HL-60 (cell line): ENCODE data around the gene FBXO27.
"Not testable (repeated sequence)": the region's sequence is repeated elsewhere in the genome, so short reads cannot be mapped to it uniquely, and the experiment has no call there.

ENCODE experiments used
- POLR2AphosphoS5 ChIP-seq: IDR thresholded peaks from 2 replicates; pipeline ENCODE4 v1.6.1; 2012; ENCODE audit warnings: low read depth
- SPI1 ChIP-seq: IDR thresholded peaks from 2 replicates; pipeline ENCODE4 v1.6.1; 2012; ENCODE audit warnings: low read depth, mild to moderate bottlenecking, borderline replicate concordance
- TF ChIP-seq, protein P1 (sequence below): IDR thresholded peaks from one replicate; pipeline ENCODE4 v1.5.1; 2011; ENCODE audit warnings: low read length, control low read depth, inconsistent platforms; ENCODE audit not compliant: insufficient read depth
- TF ChIP-seq, protein P2 (sequence below): IDR thresholded peaks from 2 replicates; pipeline ENCODE4 v1.6.1; 2012; ENCODE audit warnings: low read depth; ENCODE audit not compliant: insufficient replicate concordance

DNA sequence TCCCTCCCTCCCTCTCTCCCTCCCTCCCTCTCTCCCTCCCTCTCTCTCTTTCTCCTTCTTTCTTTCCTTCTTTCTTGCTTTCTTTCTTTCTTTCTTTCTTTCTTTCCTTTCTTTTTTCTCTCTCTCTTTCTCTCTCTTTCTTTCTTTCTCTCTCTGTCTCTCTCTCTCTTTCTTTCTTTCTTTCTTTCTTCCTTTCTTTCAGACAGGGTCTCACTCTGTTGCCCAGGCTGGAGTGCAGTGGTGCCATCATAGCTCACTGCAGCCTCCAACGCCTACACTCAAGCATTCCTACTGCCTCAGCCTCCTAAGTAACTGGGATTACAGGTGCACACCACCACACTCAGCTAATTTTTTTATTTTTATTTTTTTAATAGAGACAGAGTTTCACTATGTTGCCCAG, 42.7 kb downstream of the FBXO27 start:
- TF ChIP-seq POLR2AphosphoS5, SPI1: not testable (repeated sequence)
- TF ChIP-seq, protein P1, sequence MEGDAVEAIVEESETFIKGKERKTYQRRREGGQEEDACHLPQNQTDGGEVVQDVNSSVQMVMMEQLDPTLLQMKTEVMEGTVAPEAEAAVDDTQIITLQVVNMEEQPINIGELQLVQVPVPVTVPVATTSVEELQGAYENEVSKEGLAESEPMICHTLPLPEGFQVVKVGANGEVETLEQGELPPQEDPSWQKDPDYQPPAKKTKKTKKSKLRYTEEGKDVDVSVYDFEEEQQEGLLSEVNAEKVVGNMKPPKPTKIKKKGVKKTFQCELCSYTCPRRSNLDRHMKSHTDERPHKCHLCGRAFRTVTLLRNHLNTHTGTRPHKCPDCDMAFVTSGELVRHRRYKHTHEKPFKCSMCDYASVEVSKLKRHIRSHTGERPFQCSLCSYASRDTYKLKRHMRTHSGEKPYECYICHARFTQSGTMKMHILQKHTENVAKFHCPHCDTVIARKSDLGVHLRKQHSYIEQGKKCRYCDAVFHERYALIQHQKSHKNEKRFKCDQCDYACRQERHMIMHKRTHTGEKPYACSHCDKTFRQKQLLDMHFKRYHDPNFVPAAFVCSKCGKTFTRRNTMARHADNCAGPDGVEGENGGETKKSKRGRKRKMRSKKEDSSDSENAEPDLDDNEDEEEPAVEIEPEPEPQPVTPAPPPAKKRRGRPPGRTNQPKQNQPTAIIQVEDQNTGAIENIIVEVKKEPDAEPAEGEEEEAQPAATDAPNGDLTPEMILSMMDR: not testable (repeated sequence)
- TF ChIP-seq, protein P2, sequence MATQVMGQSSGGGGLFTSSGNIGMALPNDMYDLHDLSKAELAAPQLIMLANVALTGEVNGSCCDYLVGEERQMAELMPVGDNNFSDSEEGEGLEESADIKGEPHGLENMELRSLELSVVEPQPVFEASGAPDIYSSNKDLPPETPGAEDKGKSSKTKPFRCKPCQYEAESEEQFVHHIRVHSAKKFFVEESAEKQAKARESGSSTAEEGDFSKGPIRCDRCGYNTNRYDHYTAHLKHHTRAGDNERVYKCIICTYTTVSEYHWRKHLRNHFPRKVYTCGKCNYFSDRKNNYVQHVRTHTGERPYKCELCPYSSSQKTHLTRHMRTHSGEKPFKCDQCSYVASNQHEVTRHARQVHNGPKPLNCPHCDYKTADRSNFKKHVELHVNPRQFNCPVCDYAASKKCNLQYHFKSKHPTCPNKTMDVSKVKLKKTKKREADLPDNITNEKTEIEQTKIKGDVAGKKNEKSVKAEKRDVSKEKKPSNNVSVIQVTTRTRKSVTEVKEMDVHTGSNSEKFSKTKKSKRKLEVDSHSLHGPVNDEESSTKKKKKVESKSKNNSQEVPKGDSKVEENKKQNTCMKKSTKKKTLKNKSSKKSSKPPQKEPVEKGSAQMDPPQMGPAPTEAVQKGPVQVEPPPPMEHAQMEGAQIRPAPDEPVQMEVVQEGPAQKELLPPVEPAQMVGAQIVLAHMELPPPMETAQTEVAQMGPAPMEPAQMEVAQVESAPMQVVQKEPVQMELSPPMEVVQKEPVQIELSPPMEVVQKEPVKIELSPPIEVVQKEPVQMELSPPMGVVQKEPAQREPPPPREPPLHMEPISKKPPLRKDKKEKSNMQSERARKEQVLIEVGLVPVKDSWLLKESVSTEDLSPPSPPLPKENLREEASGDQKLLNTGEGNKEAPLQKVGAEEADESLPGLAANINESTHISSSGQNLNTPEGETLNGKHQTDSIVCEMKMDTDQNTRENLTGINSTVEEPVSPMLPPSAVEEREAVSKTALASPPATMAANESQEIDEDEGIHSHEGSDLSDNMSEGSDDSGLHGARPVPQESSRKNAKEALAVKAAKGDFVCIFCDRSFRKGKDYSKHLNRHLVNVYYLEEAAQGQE: not testable (repeated sequence)
